Trophoblast cell (in vitro differentiated cells and primary cell): ENCODE results near the gene MCTP1.

ENCODE experiments used
- DNase-seq, 2 donors: peaks; one replicate each; pipeline ENCODE4 v3.0.0-alpha.2; 2016
- H2AFZ ChIP-seq: 2 replicates; pipeline ENCODE4 v1.6.1; 2013; ENCODE audit warnings: low read length, moderate library complexity, mild to moderate bottlenecking; ENCODE audit not compliant: insufficient read depth, poor library complexity
- H2AK5ac ChIP-seq: 2 replicates; pipeline ENCODE4 v1.6.1; 2013; ENCODE audit warnings: mild to moderate bottlenecking, low read length
- H2BK120ac ChIP-seq: 2 replicates; pipeline ENCODE4 v1.6.1; 2013; ENCODE audit warnings: low read length, mild to moderate bottlenecking, moderate library complexity; ENCODE audit not compliant: insufficient read depth, poor library complexity
- H2BK12ac ChIP-seq: 2 replicates; pipeline ENCODE4 v1.6.1; 2013; ENCODE audit warnings: mild to moderate bottlenecking, low read length, moderate library complexity
- H2BK5ac ChIP-seq: 2 replicates; pipeline ENCODE4 v1.6.1; 2013; ENCODE audit warnings: low read length, low read depth, moderate library complexity, mild to moderate bottlenecking; ENCODE audit not compliant: poor library complexity
- H3K14ac ChIP-seq: 2 replicates; pipeline ENCODE4 v1.6.1; 2013; ENCODE audit warnings: mild to moderate bottlenecking, low read length
- H3K18ac ChIP-seq: 2 replicates; pipeline ENCODE4 v1.6.1; 2013; ENCODE audit warnings: mild to moderate bottlenecking, low read length
- H3K23ac ChIP-seq: 2 replicates; pipeline ENCODE4 v1.6.1; 2013; ENCODE audit warnings: low read length
- H3K27ac ChIP-seq: 2 replicates; pipeline ENCODE4 v1.5.1; 2013; ENCODE audit warnings: low read depth, mild to moderate bottlenecking, inconsistent platforms, low read length, moderate library complexity
- H3K27me3 ChIP-seq: 2 replicates; pipeline ENCODE4 v1.6.1; 2013; ENCODE audit warnings: inconsistent platforms, mild to moderate bottlenecking, low read length, moderate library complexity; ENCODE audit not compliant: insufficient read depth
- H3K36me3 ChIP-seq, 2 experiments: 1 replicate in 1 of 2; 2 replicates in 1 of 2; pipeline ENCODE4 v1.6.1; 2013; ENCODE audit warnings: low read length in 2 of 2, mild to moderate bottlenecking in 2 of 2, moderate library complexity in 1 of 2; ENCODE audit not compliant: insufficient read depth in 2 of 2, control insufficient read depth in 1 of 2
- H3K4ac ChIP-seq: 2 replicates; pipeline ENCODE4 v1.6.1; 2013; ENCODE audit warnings: low read depth, mild to moderate bottlenecking, low read length, moderate library complexity
- H3K4me1 ChIP-seq, 2 experiments: 1 replicate in 1 of 2; 2 replicates in 1 of 2; pipeline ENCODE4 v1.6.1; 2013; ENCODE audit warnings: low read length in 2 of 2, mild to moderate bottlenecking in 2 of 2, moderate library complexity in 1 of 2; ENCODE audit not compliant: insufficient read depth in 2 of 2, control insufficient read depth in 1 of 2
- H3K4me2 ChIP-seq: 2 replicates; pipeline ENCODE4 v1.6.1; 2013; ENCODE audit warnings: inconsistent platforms, mild to moderate bottlenecking, low read length, moderate library complexity
- H3K4me3 ChIP-seq: 2 replicates; pipeline ENCODE4 v1.5.1; 2013; ENCODE audit warnings: mild to moderate bottlenecking, low read depth, low read length, inconsistent platforms
- H3K79me1 ChIP-seq: one replicate; pipeline ENCODE4 v1.6.1; 2013; ENCODE audit warnings: low read length
- H3K79me2 ChIP-seq: 2 replicates; pipeline ENCODE4 v1.6.1; 2013; ENCODE audit warnings: low read length, mild to moderate bottlenecking; ENCODE audit not compliant: control insufficient read depth, insufficient read depth, poor library complexity
- H3K9ac ChIP-seq: 2 replicates; pipeline ENCODE4 v1.6.1; 2013; ENCODE audit warnings: mild to moderate bottlenecking, low read length
- H3K9me3 ChIP-seq: 2 replicates; pipeline ENCODE4 v1.6.1; 2013; ENCODE audit warnings: low read depth, mild to moderate bottlenecking, control low read depth, inconsistent platforms, low read length; ENCODE audit not compliant: insufficient read depth
- H4K12ac ChIP-seq: 2 replicates; pipeline ENCODE4 v1.6.1; 2013; ENCODE audit warnings: low read depth, mild to moderate bottlenecking, low read length, moderate library complexity
- H4K8ac ChIP-seq: 2 replicates; pipeline ENCODE4 v1.6.1; 2013; ENCODE audit warnings: low read depth, mild to moderate bottlenecking, low read length, moderate library complexity
- H4K91ac ChIP-seq: one replicate; pipeline ENCODE4 v1.6.1; 2013; ENCODE audit warnings: low read depth, mild to moderate bottlenecking, low read length, moderate library complexity
- WGBS: extraction: QIAGEN DNeasy Blood & Tissue Kit; methylation state at CpG from one replicate; pipeline ENCODE4 v1.1.7; 2013; ENCODE audit warnings: missing lambda C conversion rate; ENCODE audit not compliant: insufficient read length, insufficient coverage; ENCODE audit errors: extremely low coverage; 5-methylcytosine and 5-hydroxymethylcytosine counted together

MCTP1 gene

DNA sequence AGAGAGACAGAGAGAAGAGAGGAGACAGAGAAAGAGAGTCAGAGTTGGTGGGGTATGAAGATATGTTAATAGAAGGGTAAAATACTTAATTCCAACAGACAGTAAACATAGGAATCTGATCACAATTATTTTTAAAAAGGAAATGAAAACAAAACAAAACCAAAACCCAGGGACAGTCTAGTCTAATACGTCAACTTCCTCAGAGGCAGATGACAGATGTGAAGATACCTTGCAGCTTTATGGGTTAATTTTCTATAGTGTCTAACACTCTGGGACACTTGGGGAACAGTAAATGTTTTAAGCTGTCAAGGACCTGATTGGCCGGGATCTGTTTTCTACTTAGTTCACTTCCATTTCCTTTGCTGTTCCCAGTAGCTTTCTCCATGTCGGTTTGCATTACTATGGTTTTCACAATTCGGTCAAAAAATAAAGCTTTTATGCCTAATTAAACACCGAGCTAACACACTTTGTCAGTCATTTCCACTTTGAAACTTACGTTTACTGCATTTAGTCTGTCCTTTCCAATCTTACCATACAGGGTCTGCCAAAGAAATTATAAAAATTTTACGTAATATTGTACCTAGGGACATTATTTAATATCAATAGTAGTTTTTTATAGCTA is 216.5 kb downstream of the MCTP1 start:
- no peaks in the 10 kb centered on the region for H3K79me1 ChIP-seq
- H3K4me1 ChIP-seq: no peaks in the 10 kb centered on the region
- H2BK120ac ChIP-seq: no peak overlapping the region
- no peak overlapping the region for H3K14ac ChIP-seq
- H3K4ac ChIP-seq: no peak overlapping the region
- no peak overlapping the region for H3K4me3 ChIP-seq
- H2AFZ ChIP-seq: no peak overlapping the region
- no peak overlapping the region for H3K27ac ChIP-seq
- no CpG with 5 or more reads among the region's 7 CpGs for WGBS
- no peak for DNase-seq
- H2AK5ac ChIP-seq: no peak overlapping the region
- H3K4me2 ChIP-seq: no peak overlapping the region
- H4K91ac ChIP-seq: no peak overlapping the region
- no peak overlapping the region for H4K8ac ChIP-seq
- H4K12ac ChIP-seq: no peak overlapping the region
- H3K79me2 ChIP-seq: no peaks in the 10 kb centered on the region
- H2BK5ac ChIP-seq: no peak overlapping the region
- no peaks in the 10 kb centered on the region for H3K9me3 ChIP-seq
- no peaks in the 10 kb centered on the region for H3K27me3 ChIP-seq
- H3K18ac ChIP-seq: no peak overlapping the region
- H2BK12ac ChIP-seq: no peak overlapping the region
- H3K36me3 ChIP-seq: no peaks in the 10 kb centered on the region
- H3K9ac ChIP-seq: no peak overlapping the region
- H3K23ac ChIP-seq: no peak overlapping the region

DNA sequence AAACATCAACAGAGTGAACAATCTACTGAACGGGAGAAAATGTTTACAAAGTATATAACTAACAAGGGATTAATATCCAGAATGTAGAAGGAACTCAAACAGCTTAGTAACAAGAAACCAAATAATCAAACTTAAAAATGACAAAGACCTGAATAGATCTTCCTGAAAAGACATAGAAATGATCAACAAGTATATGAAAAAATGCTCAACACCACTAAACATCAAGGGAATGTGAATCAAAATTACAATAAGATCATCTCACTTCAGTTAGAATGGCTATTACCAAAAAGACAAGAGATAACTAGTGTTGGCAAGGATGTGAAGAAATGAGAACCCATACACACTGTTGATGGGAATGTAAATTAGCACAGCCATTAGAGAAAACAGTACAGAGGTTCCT is 218.8 kb downstream of the MCTP1 start:
- Histone ChIP-seq H3K18ac (no peak overlapping the region), H3K9ac (no peak overlapping the region), H2AFZ (no peak overlapping the region), H3K9me3 (no peaks in the 10 kb centered on the region), H2BK12ac (no peak overlapping the region), H3K14ac (no peak overlapping the region), H4K12ac (no peak overlapping the region), H3K79me2 (no peaks in the 10 kb centered on the region), H3K4me2 (no peak overlapping the region), H3K27me3 (no peaks in the 10 kb centered on the region), H3K4me1 (no peaks in the 10 kb centered on the region), H3K79me1 (no peaks in the 10 kb centered on the region), H4K91ac (no peak overlapping the region), H3K36me3 (no peaks in the 10 kb centered on the region), H3K23ac (no peak overlapping the region), H2AK5ac (no peak overlapping the region), H3K4me3 (no peak overlapping the region), H2BK120ac (no peak overlapping the region), H3K4ac (no peak overlapping the region), H4K8ac (no peak overlapping the region), H2BK5ac (no peak overlapping the region), H3K27ac (no peak overlapping the region)
- no CpG with 5 or more reads among the region's 1 CpG for WGBS
- DNase-seq: no peak

- no CpG with 5 or more reads among the region's 2 CpGs for WGBS
These were observed 221.4 kb downstream of the MCTP1 start for GRCh38 chr5:95063492-95063891.

DNA sequence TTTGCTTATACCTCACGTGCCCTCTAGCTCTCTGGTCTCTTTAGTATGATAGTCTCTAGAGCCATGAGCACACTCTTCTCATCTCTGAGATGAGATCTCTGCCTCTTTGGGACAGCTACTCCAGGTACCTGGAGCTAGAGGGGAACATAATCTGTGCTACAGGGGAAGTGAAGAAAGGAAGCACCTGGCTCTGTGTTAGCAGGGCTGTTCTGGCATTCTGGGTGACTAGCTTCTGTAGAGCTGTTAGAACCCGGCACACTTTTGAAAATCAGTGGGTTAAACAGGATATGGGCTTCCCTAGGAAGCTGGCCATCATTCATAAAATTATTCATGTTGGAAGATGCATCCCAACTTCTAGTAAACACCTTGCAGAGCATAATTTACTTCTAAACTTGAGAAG is 224.8 kb downstream of the MCTP1 start:
- no CpG with 5 or more reads among the region's 2 CpGs for WGBS
- H3K79me1 ChIP-seq: no peaks in the 10 kb centered on the region
- no peak overlapping the region for H2BK5ac ChIP-seq
- H3K9me3 ChIP-seq: no peaks in the 10 kb centered on the region
- no peak overlapping the region for H3K18ac ChIP-seq
- H3K9ac ChIP-seq: no peak overlapping the region
- no peaks in the 10 kb centered on the region for H3K27me3 ChIP-seq
- H4K91ac ChIP-seq: no peak overlapping the region
- DNase-seq: no peak
- H3K4me2 ChIP-seq: no peak overlapping the region
- H4K12ac ChIP-seq: no peak overlapping the region
- no peak overlapping the region for H3K14ac ChIP-seq
- no peak overlapping the region for H3K4me3 ChIP-seq
- H2BK120ac ChIP-seq: no peak overlapping the region
- no peaks in the 10 kb centered on the region for H3K36me3 ChIP-seq
- no peak overlapping the region for H2AFZ ChIP-seq
- H2AK5ac ChIP-seq: no peak overlapping the region
- H2BK12ac ChIP-seq: no peak overlapping the region
- no peaks in the 10 kb centered on the region for H3K4me1 ChIP-seq
- H3K4ac ChIP-seq: no peak overlapping the region
- H3K23ac ChIP-seq: no peak overlapping the region
- H3K27ac ChIP-seq: no peak overlapping the region
- no peaks in the 10 kb centered on the region for H3K79me2 ChIP-seq
- no peak overlapping the region for H4K8ac ChIP-seq

More at GRCh38 chr5:95063492-95063891, 221.4 kb downstream of the MCTP1 start:
- no peak overlapping the region for H2AFZ ChIP-seq
- no peak overlapping the region for H3K18ac ChIP-seq
- no peak overlapping the region for H2AK5ac ChIP-seq
- H3K36me3 ChIP-seq: no peaks in the 10 kb centered on the region
- H3K14ac ChIP-seq: no peak overlapping the region
- H3K79me1 ChIP-seq: no peaks in the 10 kb centered on the region
- no peaks in the 10 kb centered on the region for H3K79me2 ChIP-seq
- H2BK5ac ChIP-seq: no peak overlapping the region
- no peak overlapping the region for H2BK12ac ChIP-seq
- no peaks in the 10 kb centered on the region for H3K4me1 ChIP-seq
- no peak overlapping the region for H2BK120ac ChIP-seq
- H3K4ac ChIP-seq: no peak overlapping the region
- no peak overlapping the region for H3K27ac ChIP-seq
- no peak overlapping the region for H4K12ac ChIP-seq
- H3K9me3 ChIP-seq: no peaks in the 10 kb centered on the region
- no peak overlapping the region for H3K4me2 ChIP-seq
- DNase-seq: no peak
- H3K23ac ChIP-seq: no peak overlapping the region
- no peak overlapping the region for H4K8ac ChIP-seq
- no peak overlapping the region for H3K4me3 ChIP-seq
- H3K9ac ChIP-seq: no peak overlapping the region
- H3K27me3 ChIP-seq: no peaks in the 10 kb centered on the region
- H4K91ac ChIP-seq: no peak overlapping the region
